SH-SY5Y (cell line): ENCODE results near the gene SIGLEC15.

ENCODE experiments used
- GATA2 ChIP-seq: IDR thresholded peaks from 2 replicates; pipeline ENCODE4 v1.6.1; 2011; ENCODE audit warnings: mild to moderate bottlenecking, low read depth, low read length
- GATA3 ChIP-seq: IDR thresholded peaks from 2 replicates; pipeline ENCODE4 v1.6.1; 2011; ENCODE audit warnings: low read depth, mild to moderate bottlenecking, low read length, moderate library complexity

GRCh38 chr18:45775743-45776142 lies 49.7 kb upstream of the SIGLEC15 start:
- no peak for TF ChIP-seq GATA3
- TF ChIP-seq GATA2, result no peak
